H1 (cell line): ENCODE results near the gene PCTP. TPM values are rescaled to one million over a fixed set of nuclear protein-coding genes. Genes with fewer than 3 reads are reported as not detected.

Experiments
- CTCF ChIA-PET: fragments of 300-600 bp; sonication (Branson Sonifier 250); formaldehyde crosslinking; loops from one replicate; lab custom pipeline; 2021; ENCODE audit not compliant: partially characterized antibody; lab: Charles Lee
- POLR2A ChIA-PET: fragments of 300-600 bp; sonication (Branson Sonifier 250); formaldehyde crosslinking; loops from one replicate; lab custom pipeline; 2021; ENCODE audit warnings: inconsistent platforms; ENCODE audit not compliant: partially characterized antibody; lab: Charles Lee
- DNase-seq, 2 experiments: peaks; one replicate each; pipeline versions ENCODE4 v3.0.0 to v3.0.0-alpha.2; 2010 to 2022; ENCODE audit warnings: low spot score in 2 of 2, low read depth in 1 of 2, mixed read lengths in 1 of 2
- FAIRE-seq: peaks from 2 replicates; lab custom pipeline; 2011; peaks lifted over from hg19 to GRCh38; lab: Jason Lieb, UNC
- H2AFZ ChIP-seq: 2 replicates; pipeline ENCODE4 v1.8.1; 2012; ENCODE audit warnings: low read length, inconsistent platforms
- H2AK5ac ChIP-seq: 2 replicates; pipeline ENCODE4 v1.6.1; 2013; ENCODE audit warnings: low read depth, low read length
- H2BK120ac ChIP-seq: replicated peaks from 2 replicates; pipeline ENCODE3; 2013; ENCODE audit warnings: low read depth, low read length, inconsistent platforms
- H2BK12ac ChIP-seq: 2 replicates; pipeline ENCODE4 v1.6.1; 2013; ENCODE audit warnings: low read depth, low read length
- H2BK15ac ChIP-seq: 2 replicates; pipeline ENCODE4 v1.6.1; 2013; ENCODE audit warnings: low read length
- H2BK20ac ChIP-seq: 2 replicates; pipeline ENCODE4 v1.6.1; 2013; ENCODE audit warnings: low read length
- H2BK5ac ChIP-seq: 2 replicates; pipeline ENCODE4 v1.6.1; 2013; ENCODE audit warnings: low read depth, low read length
- H3K14ac ChIP-seq: 2 replicates; pipeline ENCODE4 v1.6.1; 2013; ENCODE audit warnings: inconsistent platforms; ENCODE audit not compliant: insufficient read length
- H3K18ac ChIP-seq: 2 replicates; pipeline ENCODE4 v1.6.1; 2013; ENCODE audit warnings: low read length; ENCODE audit errors: extremely low read depth
- H3K23ac ChIP-seq: 2 replicates; pipeline ENCODE4 v1.6.1; 2013; ENCODE audit warnings: inconsistent platforms; ENCODE audit not compliant: insufficient read length
- H3K23me2 ChIP-seq: 2 replicates; pipeline ENCODE4 v1.6.1; 2013; ENCODE audit warnings: low read depth, low read length
- H3K27ac ChIP-seq: 2 replicates; pipeline ENCODE4 v1.6.1; 2011; ENCODE audit warnings: low read depth, low read length, inconsistent platforms
- H3K27me3 ChIP-seq, 4 experiments: replicated peaks in 1 of 4; 1 replicate in 1 of 4; 2 replicates in 3 of 4; pipeline versions ENCODE4 v1.6.1 to v1.8.1; 2011 to 2013; ENCODE audit warnings: low read length in 3 of 4, mild to moderate bottlenecking in 3 of 4, inconsistent platforms in 2 of 4, mixed read lengths in 2 of 4, moderate library complexity in 1 of 4; ENCODE audit not compliant: control insufficient read depth in 3 of 4, insufficient read depth in 3 of 4; ENCODE audit errors: extremely low read depth in 1 of 4
- H3K36me3 ChIP-seq, 4 experiments: 2 replicates each; pipeline versions ENCODE4 v1.6.1 to v1.8.1; 2011 to 2013; ENCODE audit warnings: mild to moderate bottlenecking in 4 of 4, low read length in 3 of 4, moderate library complexity in 2 of 4, control low read depth in 1 of 4, inconsistent platforms in 1 of 4; ENCODE audit not compliant: insufficient read depth in 4 of 4, control insufficient read depth in 2 of 4
- H3K4ac ChIP-seq: replicated peaks from 2 replicates; pipeline ENCODE3; 2013; ENCODE audit warnings: low read length, low read depth, mixed read lengths, inconsistent platforms; ENCODE audit not compliant: insufficient read length
- H3K4me1 ChIP-seq, 4 experiments: replicated peaks in 1 of 4; 1 replicate in 1 of 4; 2 replicates in 3 of 4; pipeline versions ENCODE4 v1.6.1 to v1.8.1; 2011 to 2013; ENCODE audit warnings: low read length in 3 of 4, inconsistent platforms in 2 of 4, mixed read lengths in 1 of 4; ENCODE audit not compliant: insufficient read depth in 4 of 4, control insufficient read depth in 3 of 4
- H3K4me2 ChIP-seq, 2 experiments: 2 replicates each; pipeline versions ENCODE4 v1.6.1 to v1.8.1; 2011 to 2013; ENCODE audit warnings: low read depth in 2 of 2, low read length in 2 of 2, control low read depth in 1 of 2, inconsistent platforms in 1 of 2, mild to moderate bottlenecking in 1 of 2; ENCODE audit not compliant: insufficient read depth in 1 of 2
- H3K4me3 ChIP-seq, 4 experiments: fragments of 200-600, 300-600 bp in 1 of 4; sonication (generic), shearing (Covaris generic), sonication (Bioruptor Twin) in 1 of 4; 2 replicates each; pipeline versions ENCODE4 v1.5.1 to v1.8.1; 2011 to 2016; ENCODE audit warnings: low read length in 4 of 4, low read depth in 3 of 4, control low read depth in 2 of 4, inconsistent platforms in 2 of 4, mild to moderate bottlenecking in 2 of 4, mixed read lengths in 1 of 4, moderate library complexity in 1 of 4; ENCODE audit not compliant: insufficient read depth in 2 of 4; ENCODE audit errors: extremely low read depth in 1 of 4
- H3K56ac ChIP-seq: replicated peaks from 2 replicates; pipeline ENCODE3; 2013; ENCODE audit warnings: low read depth, mild to moderate bottlenecking, mixed read lengths, low read length, inconsistent platforms; ENCODE audit not compliant: insufficient read length
- H3K79me1 ChIP-seq: 2 replicates; pipeline ENCODE4 v1.6.1; 2013; ENCODE audit warnings: low read depth, low read length, control low read depth
- H3K79me2 ChIP-seq, 2 experiments: 2 replicates each; pipeline versions ENCODE4 v1.6.1 to v1.8.1; 2012 to 2013; ENCODE audit warnings: low read length in 2 of 2, mild to moderate bottlenecking in 2 of 2, inconsistent platforms in 1 of 2; ENCODE audit not compliant: insufficient read depth in 2 of 2, control insufficient read depth in 1 of 2
- H3K9ac ChIP-seq, 4 experiments: replicated peaks in 1 of 4; 1 replicate in 1 of 4; 2 replicates in 3 of 4; pipeline versions ENCODE4 v1.6.1 to v1.8.1; 2011 to 2013; ENCODE audit warnings: low read depth in 3 of 4, low read length in 3 of 4, control low read depth in 2 of 4, mild to moderate bottlenecking in 2 of 4, moderate library complexity in 2 of 4, inconsistent platforms in 1 of 4; ENCODE audit errors: extremely low read depth in 1 of 4
- H3K9me3 ChIP-seq, 2 experiments: 2 replicates each; pipeline versions ENCODE4 v1.6.1 to v1.8.1; 2012 to 2013; ENCODE audit warnings: mild to moderate bottlenecking in 2 of 2, moderate library complexity in 2 of 2, control low read depth in 1 of 2, inconsistent platforms in 1 of 2, low read depth in 1 of 2, low read length in 1 of 2, mixed read lengths in 1 of 2; ENCODE audit not compliant: insufficient read depth in 2 of 2
- H4K20me1 ChIP-seq, 2 experiments: replicated peaks in 1 of 2; 2 replicates each; pipeline versions ENCODE3 to v1.8.1; 2011 to 2013; ENCODE audit warnings: inconsistent platforms in 2 of 2, low read length in 2 of 2, mild to moderate bottlenecking in 1 of 2; ENCODE audit not compliant: insufficient read depth in 2 of 2, control insufficient read depth in 1 of 2
- H4K5ac ChIP-seq: 2 replicates; pipeline ENCODE4 v1.6.1; 2013; ENCODE audit warnings: low read length, low read depth, mixed read lengths, inconsistent platforms; ENCODE audit not compliant: insufficient read length
- H4K8ac ChIP-seq: 2 replicates; pipeline ENCODE4 v1.8.0; 2013; ENCODE audit warnings: mild to moderate bottlenecking, moderate library complexity, low read length, inconsistent platforms; ENCODE audit not compliant: insufficient read depth; ENCODE audit errors: extremely low read depth
- H4K91ac ChIP-seq: replicated peaks from 2 replicates; pipeline ENCODE3; 2013; ENCODE audit warnings: low read length, mixed read lengths, inconsistent platforms; ENCODE audit not compliant: insufficient read length
- BACH1 ChIP-seq: IDR thresholded peaks from 2 replicates; pipeline ENCODE4 v1.6.1; 2012; ENCODE audit warnings: low read length, improper control_type of control experiment
- EZH2 ChIP-seq: fragments of 200-600 bp; sonication (generic); IDR thresholded peaks from 2 replicates; pipeline ENCODE4 v1.7.1; 2012; ENCODE audit warnings: low read depth, mild to moderate bottlenecking, moderate library complexity, low read length, inconsistent platforms; ENCODE audit not compliant: severe bottlenecking
- GTF2F1 ChIP-seq: IDR thresholded peaks from 2 replicates; pipeline ENCODE4 v1.6.1; 2012; ENCODE audit warnings: low read depth, low read length, improper control_type of control experiment, borderline replicate concordance
- POLR2AphosphoS5 ChIP-seq: IDR thresholded peaks from 2 replicates; pipeline ENCODE4 v1.6.1; 2011; ENCODE audit warnings: low read depth, low read length
- RXRA ChIP-seq: IDR thresholded peaks from 2 replicates; pipeline ENCODE4 v1.6.1; 2011; ENCODE audit warnings: low read depth, mild to moderate bottlenecking, low read length, moderate library complexity; ENCODE audit not compliant: insufficient read depth
- SIN3A ChIP-seq, 2 experiments: IDR thresholded peaks in 1 of 2; conservative IDR thresholded peaks in 1 of 2; 2 replicates each; pipeline ENCODE4 v1.6.1; 2011 to 2012; ENCODE audit warnings: low read length in 2 of 2, improper control_type of control experiment in 1 of 2, low read depth in 1 of 2, mild to moderate bottlenecking in 1 of 2
- SIRT6 ChIP-seq: IDR thresholded peaks from one replicate; pipeline ENCODE4 v1.7.1; 2012; ENCODE audit warnings: low read length, inconsistent platforms
- SP2 ChIP-seq: IDR thresholded peaks from 2 replicates; pipeline ENCODE4 v1.6.1; 2012; ENCODE audit warnings: mild to moderate bottlenecking, low read length, inconsistent platforms
- SRF ChIP-seq: IDR thresholded peaks from 2 replicates; pipeline ENCODE4 v1.6.1; 2011; ENCODE audit warnings: mild to moderate bottlenecking, low read depth, low read length, moderate library complexity
- TCF12 ChIP-seq: IDR thresholded peaks from 2 replicates; pipeline ENCODE4 v1.6.1; 2011; ENCODE audit warnings: low read depth, mild to moderate bottlenecking, low read length
- ZNF274 ChIP-seq: IDR thresholded peaks from 2 replicates; pipeline ENCODE4 v1.7.0; 2012; ENCODE audit warnings: low read length, borderline replicate concordance; ENCODE audit errors: extremely low read depth
- WGBS, 2 experiments: shearing (Covaris generic) in 1 of 2; methylation state at CpG; one replicate each; pipeline versions ENCODE4 v1.1.6 to v1.1.7; 2013 to 2015; ENCODE audit warnings: low lambda C conversion rate in 2 of 2, mixed read lengths in 2 of 2, inconsistent platforms in 1 of 2, low coverage in 1 of 2, missing lambda C conversion rate in 1 of 2; ENCODE audit not compliant: insufficient replicate concordance in 2 of 2, insufficient coverage in 1 of 2, insufficient read length in 1 of 2; ENCODE audit errors: extremely low coverage in 1 of 2, missing lambda C conversion rate in 1 of 2; 5-methylcytosine and 5-hydroxymethylcytosine counted together
- polyA plus RNA-seq, 7 experiments: library from polyadenylated mRNA; depleted of rRNA in 3 of 7; stranded (reverse) in 5 of 7; unstranded in 2 of 7; fragments of >200 nt in 5 of 7; fragments of 200-250 nt in 2 of 7; gene quantifications; 1 replicate in 5 of 7; 2 replicates in 1 of 7; 4 replicates in 1 of 7; pipeline versions ENCODE4 v1.2.1 to v1.2.3, GENCODE V29; 2011 to 2013; ENCODE audit warnings: missing spikeins in 2 of 7, mixed read lengths in 2 of 7
- total RNA-seq: library from RNA; stranded (reverse); fragmentation: NEBNext Ultra II Directional; extraction: Animal tissue kit (Norgen Biotek cat#: 25700); gene quantifications from 2 replicates; pipeline ENCODE4 v1.2.1, GENCODE V29; 2021

Gene PCTP
- total and polyA plus RNA-seq, 2 of the 8 experiments (the other 6 are each of a cell fraction or from before 2014, with no cell fraction given): 14.1 to 14.6 TPM

DNA sequence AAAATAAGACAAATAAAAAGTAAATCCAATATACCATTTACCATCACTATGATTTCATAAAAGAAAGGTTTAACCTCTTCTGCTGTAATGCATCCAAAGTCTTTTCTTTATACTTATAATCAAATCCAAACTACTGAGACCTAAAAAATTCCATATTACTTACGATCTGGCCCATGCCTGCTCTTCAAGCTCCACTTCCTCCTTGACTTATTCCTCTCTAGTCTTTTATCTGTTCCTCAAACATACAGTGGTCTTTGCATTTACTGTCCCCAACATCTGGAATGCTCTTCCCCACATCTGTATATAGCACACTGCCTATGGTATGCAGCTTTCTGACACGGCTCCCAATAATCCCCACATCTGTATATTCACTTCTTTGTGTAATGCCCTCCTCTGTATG lies 33.8 kb downstream of the PCTP start:
- no peaks in the 10 kb centered on the region for H3K4me1 ChIP-seq
- no peak overlapping the region for H3K14ac ChIP-seq
- H3K4me3 ChIP-seq: no peak overlapping the region
- no peaks in the 10 kb centered on the region for H3K36me3 ChIP-seq
- no peak overlapping the region for H3K27ac ChIP-seq
- no peak overlapping the region for H4K5ac ChIP-seq
- H2BK5ac ChIP-seq: no peak overlapping the region
- H3K56ac ChIP-seq: no peak overlapping the region
- H3K9me3 ChIP-seq: no peaks in the 10 kb centered on the region
- no peak overlapping the region for H3K23ac ChIP-seq
- FAIRE-seq (no peak), DNase-seq (no peak)
- no peak overlapping the region for H3K18ac ChIP-seq
- H2BK12ac ChIP-seq: no peak overlapping the region
- H2AK5ac ChIP-seq: no peak overlapping the region
- H2BK15ac ChIP-seq: no peak overlapping the region
- no peak overlapping the region for H2BK20ac ChIP-seq
- no peaks in the 10 kb centered on the region for H3K23me2 ChIP-seq
- no peak overlapping the region for H3K4me2 ChIP-seq
- no peak overlapping the region for H3K4ac ChIP-seq
- WGBS, 2 experiments: 92% methylated on average over 2 of the region's 2 CpGs; no CpG with 5 or more reads in 1 of the 2 experiments
- H3K79me1 ChIP-seq: no peaks in the 10 kb centered on the region
- no peaks in the 10 kb centered on the region for H4K20me1 ChIP-seq
- no peak overlapping the region for H2BK120ac ChIP-seq
- H2AFZ ChIP-seq: no peak overlapping the region
- no peaks in the 10 kb centered on the region for H3K27me3 ChIP-seq
- no peak overlapping the region for H4K91ac ChIP-seq
- no peaks in the 10 kb centered on the region for H3K79me2 ChIP-seq
- ChIA-PET POLR2A (interaction anchor here (1.3 kb wide), 1 partner anchor 34 kb away, joined by 3 read pairs; the partner anchor contains the start of gene PCTP), CTCF (interaction anchor here (1.4 to 6.1 kb wide), 2 partner anchors 13 to 49 kb away, joined by 6 to 58 read pairs; no protein-coding TSS in a partner anchor)
- H3K9ac ChIP-seq: no peak overlapping the region
- no peak overlapping the region for H4K8ac ChIP-seq
- no peak for TF ChIP-seq POLR2AphosphoS5
- TF ChIP-seq GTF2F1: no peak
- no peak for TF ChIP-seq RXRA
- no peak for TF ChIP-seq SRF
- no peak for TF ChIP-seq ZNF274
- TF ChIP-seq BACH1: no peak
- no peak for TF ChIP-seq SIN3A (conservative IDR thresholded peaks at IDR 0.05 in 1 of 2, IDR thresholded peaks at IDR 0.05 in 1 of 2; ENCODE audit: low read depth in 1 of 2, low read length in 2 of 2)
- TF ChIP-seq EZH2: no peak
- TF ChIP-seq SIRT6: no peak
- no peak for TF ChIP-seq SP2
- TF ChIP-seq TCF12: no peak
